Peyer's patch (tissue), 4 donors: ENCODE data around the gene HENMT1.

Experiments
- CTCF ChIP-seq, 6 experiments: fragments of 450-650 bp in 4 of 6; fragments of 200-600 bp in 2 of 6; sonication (generic) in 1 of 6; IDR thresholded peaks; one replicate each; pipeline ENCODE4 v1.5.1; 2017 to 2019; ENCODE audit warnings: antibody characterized with exemption in 6 of 6, mild to moderate bottlenecking in 3 of 6, moderate library complexity in 1 of 6
- POLR2A ChIP-seq, 2 donors: fragments of 450-650 bp; IDR thresholded peaks; one replicate each; pipeline ENCODE4 v1.5.1; 2017; ENCODE audit warnings: antibody characterized with exemption in 2 of 2, mild to moderate bottlenecking in 2 of 2, moderate library complexity in 2 of 2

DNA sequence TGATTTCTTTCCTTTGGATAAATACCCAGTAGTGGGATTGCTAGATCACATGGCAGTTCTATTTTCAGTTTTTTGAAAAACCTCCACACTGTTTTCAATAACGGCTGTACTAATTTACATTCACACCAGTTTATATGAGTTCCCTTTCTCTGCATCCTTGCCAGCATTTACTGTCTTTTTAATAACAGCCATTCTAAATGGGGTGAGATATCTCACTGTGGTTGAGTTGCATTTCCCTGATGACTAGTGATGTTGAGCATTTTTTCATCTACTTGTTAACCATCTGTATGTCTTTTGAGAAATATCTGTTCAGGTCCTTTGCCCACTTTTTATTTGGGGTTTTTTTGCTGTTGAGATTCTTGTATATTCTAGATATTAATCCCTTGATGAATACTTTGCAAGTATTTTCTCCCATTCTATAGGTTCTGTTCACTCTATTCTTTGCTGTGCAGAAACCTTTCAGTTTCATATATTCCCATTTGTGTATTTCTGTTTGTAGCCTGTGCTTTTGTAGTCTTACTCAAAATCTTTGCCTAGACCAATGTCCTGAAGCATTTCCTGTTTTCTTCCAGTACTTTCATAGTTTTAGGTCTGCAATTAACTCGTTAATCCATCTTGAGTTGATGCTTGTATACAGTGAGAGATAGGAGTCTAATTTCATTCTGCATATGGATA lies 7.3 kb downstream of the HENMT1 start:
- TF ChIP-seq CTCF (IDR thresholded peaks at IDR 0.05), result no peak
- no peak for TF ChIP-seq POLR2A (IDR thresholded peaks at IDR 0.05)
